Endothelial cell of umbilical vein (primary cell): ENCODE data around the gene PAPPA2. TPM values are rescaled to one million over a fixed set of nuclear protein-coding genes. Genes with fewer than 3 reads are reported as not detected.

Experiments
- BruUV-seq: library from RNA; stranded (reverse); fragments of 400-500 nt; replicated peaks from 2 replicates; lab custom pipeline; 2021; lab: Mats Ljungman, UMichigan
- CTCF ChIA-PET: fragments of 300-600, 350-600 bp; sonication (Branson Sonifier 250); formaldehyde crosslinking; loops from one replicate; lab custom pipeline; 2021; ENCODE audit warnings: antibody characterized with exemption, inconsistent platforms; lab: Charles Lee
- POLR2A ChIA-PET: fragments of 300-600, 350-600 bp; sonication (Branson Sonifier 250); formaldehyde crosslinking; loops from one replicate; lab custom pipeline; 2021; ENCODE audit warnings: antibody characterized with exemption, inconsistent platforms; lab: Charles Lee
- DNase-seq: peaks from one replicate; pipeline ENCODE4 v3.0.0-alpha.2; 2011; ENCODE audit warnings: low read depth, low spot score
- FAIRE-seq: peaks from 2 replicates; lab custom pipeline; 2011; peaks lifted over from hg19 to GRCh38; lab: Jason Lieb, UNC
- H2AFZ ChIP-seq: 2 replicates; pipeline ENCODE4 v1.6.0; 2012; ENCODE audit warnings: low read depth, low read length, control low read depth, inconsistent platforms
- H3K27ac ChIP-seq: 2 replicates; pipeline ENCODE4 v1.5.1; 2011; ENCODE audit warnings: low read depth, mild to moderate bottlenecking, control low read depth, low read length, moderate library complexity; ENCODE audit not compliant: insufficient read depth
- H3K27me3 ChIP-seq, 2 experiments: 2 replicates each; pipeline versions ENCODE4 v1.6.0 to v1.6.1; 2011; ENCODE audit warnings: low read length in 2 of 2, mixed read lengths in 1 of 2; ENCODE audit not compliant: control insufficient read depth in 2 of 2, insufficient read depth in 2 of 2
- H3K36me3 ChIP-seq, 2 experiments: 2 replicates in 1 of 2; 3 replicates in 1 of 2; pipeline ENCODE4 v1.5.1; 2011; ENCODE audit warnings: low read length in 2 of 2, mild to moderate bottlenecking in 1 of 2, moderate library complexity in 1 of 2; ENCODE audit not compliant: control insufficient read depth in 2 of 2, insufficient read depth in 2 of 2; ENCODE audit errors: extremely low read depth in 1 of 2
- H3K4me1 ChIP-seq: 3 replicates; pipeline ENCODE4 v1.5.1; 2011; ENCODE audit warnings: mild to moderate bottlenecking, low read length; ENCODE audit not compliant: control insufficient read depth, insufficient read depth; ENCODE audit errors: extremely low read depth
- H3K4me2 ChIP-seq: 2 replicates; pipeline ENCODE4 v1.6.1; 2011; ENCODE audit warnings: low read length, control low read depth, mixed read lengths; ENCODE audit not compliant: insufficient read depth
- H3K4me3 ChIP-seq, 3 experiments: fragments of 200-600 bp in 1 of 3; sonication (generic), shearing (Covaris generic) in 1 of 3; replicated peaks in 1 of 3; 2 replicates each; pipeline ENCODE4 v1.5.1; 2011 to 2016; ENCODE audit warnings: control low read depth in 3 of 3, low read length in 3 of 3, mild to moderate bottlenecking in 2 of 3, inconsistent platforms in 1 of 3, low read depth in 1 of 3, moderate library complexity in 1 of 3; ENCODE audit not compliant: insufficient read depth in 1 of 3
- H3K79me2 ChIP-seq: 2 replicates; pipeline ENCODE4 v1.6.0; 2012; ENCODE audit warnings: low read length, inconsistent platforms; ENCODE audit not compliant: control insufficient read depth, insufficient read depth
- H3K9ac ChIP-seq: replicated peaks from 2 replicates; pipeline ENCODE3; 2011; ENCODE audit warnings: low read length, control low read depth; ENCODE audit not compliant: insufficient read depth; ENCODE audit errors: extremely low read depth
- H3K9me1 ChIP-seq: replicated peaks from 3 replicates; pipeline ENCODE4 v1.6.0; 2011; ENCODE audit warnings: mild to moderate bottlenecking, low read length; ENCODE audit not compliant: control insufficient read depth, insufficient read depth; ENCODE audit errors: extremely low read depth
- H3K9me3 ChIP-seq: replicated peaks from 2 replicates; pipeline ENCODE4 v1.5.1; 2012; ENCODE audit warnings: low read length, inconsistent platforms; ENCODE audit not compliant: control insufficient read depth, insufficient read depth
- H4K20me1 ChIP-seq: replicated peaks from 2 replicates; pipeline ENCODE3; 2011; ENCODE audit warnings: mild to moderate bottlenecking, low read length; ENCODE audit not compliant: control insufficient read depth, insufficient read depth; ENCODE audit errors: extremely low read depth
- EZH2 ChIP-seq: IDR thresholded peaks from 2 replicates; pipeline ENCODE4 v1.6.1; 2012; ENCODE audit warnings: borderline replicate concordance, low read depth, mild to moderate bottlenecking, moderate library complexity, low read length, inconsistent platforms; ENCODE audit not compliant: severe bottlenecking
- FOS ChIP-seq: IDR thresholded peaks from 2 replicates; pipeline ENCODE4 v1.6.1; 2011; ENCODE audit warnings: mild to moderate bottlenecking, low read length, moderate library complexity, borderline replicate concordance; ENCODE audit not compliant: insufficient read depth
- GATA2 ChIP-seq: IDR thresholded peaks from 2 replicates; pipeline ENCODE4 v1.7.0; 2011; ENCODE audit warnings: low read depth, mild to moderate bottlenecking, moderate library complexity, mixed read lengths, low read length; ENCODE audit not compliant: insufficient read length, insufficient read depth
- JUN ChIP-seq: IDR thresholded peaks from 2 replicates; pipeline ENCODE4 v1.6.1; 2011; ENCODE audit warnings: borderline replicate concordance, low read depth; ENCODE audit not compliant: insufficient read length, insufficient read depth
- MAX ChIP-seq: IDR thresholded peaks from 2 replicates; pipeline ENCODE4 v1.6.1; 2011; ENCODE audit not compliant: insufficient read depth, insufficient read length
- MYC ChIP-seq: IDR thresholded peaks from one replicate; pipeline ENCODE4 v1.6.1; 2011; ENCODE audit warnings: mild to moderate bottlenecking, low read depth, low read length
- POLR2A ChIP-seq: IDR thresholded peaks from 2 replicates; pipeline ENCODE4 v1.6.1; 2012; ENCODE audit warnings: low read depth, mild to moderate bottlenecking, control low read depth, low read length
- POLR2AphosphoS5 ChIP-seq: IDR thresholded peaks from 2 replicates; pipeline ENCODE4 v1.6.1; 2012; ENCODE audit warnings: low read depth, mild to moderate bottlenecking, control low read depth, low read length, moderate library complexity; ENCODE audit not compliant: insufficient read depth
- dilution Hi-C: fragments of 300-500 bp; cut with MboI; formaldehyde crosslinking; loops from one replicate; pipeline ENCODE4 v1.15.0; 2019; ENCODE audit warnings: low sequenced_read_pairs; ENCODE audit not compliant: extremely low pct_ligation_motif_present
- intact Hi-C: fragments of 100-400 bp; cut with micrococcal nuclease; formaldehyde crosslinking; loops from one replicate; pipeline ENCODE4 v1.10.0; 2022
- polyA plus RNA-seq, 4 experiments: library from polyadenylated mRNA; depleted of rRNA in 3 of 4; stranded (reverse) in 3 of 4; unstranded in 1 of 4; fragments of >200 nt; gene quantifications; 2 replicates each; pipeline versions ENCODE4 v1.2.1 to v1.2.3, GENCODE V29; 2011 to 2012; ENCODE audit warnings: missing spikeins in 1 of 4
- total RNA-seq: library from RNA; stranded (reverse); gene quantifications from 2 replicates; pipeline ENCODE4 v1.2.3, GENCODE V29; 2021
- TF ChIP-seq, protein P1 (sequence below), 2 donors: IDR thresholded peaks; 1 replicate in 1 of 2; 2 replicates in 1 of 2; pipeline ENCODE4 v1.5.1; 2011; ENCODE audit warnings: low read length in 2 of 2, mild to moderate bottlenecking in 2 of 2, moderate library complexity in 2 of 2, control low read depth in 1 of 2, inconsistent platforms in 1 of 2, low read depth in 1 of 2; ENCODE audit not compliant: insufficient read depth in 1 of 2; ENCODE audit errors: extremely low read depth in 1 of 2

Gene PAPPA2
- total and polyA plus RNA-seq, 2 donors (not counting 3 experiments of a cell fraction or from before 2014, with no cell fraction given) = not detected

DNA sequence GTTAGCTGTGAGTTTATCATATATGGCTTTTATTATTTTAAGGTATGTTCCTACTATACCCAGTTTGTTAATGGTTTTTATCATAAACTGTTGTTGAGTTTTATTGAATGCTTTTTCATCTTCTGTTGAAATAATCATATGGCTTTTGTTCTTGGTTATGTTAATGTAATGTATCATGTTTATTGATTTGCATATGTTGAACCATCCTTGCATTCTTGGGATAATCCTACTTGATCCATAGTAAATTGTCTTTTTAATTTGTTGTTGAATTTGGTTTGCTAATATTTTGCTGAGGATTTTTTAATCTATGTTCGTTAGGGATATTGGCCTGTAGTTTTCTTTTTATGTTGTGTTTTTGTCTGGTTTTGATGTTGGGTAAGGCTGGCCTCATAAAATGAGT lies 185.6 kb downstream of the PAPPA2 start:
- Histone ChIP-seq H3K36me3 (no peaks in the 10 kb centered on the region), H4K20me1 (no peaks in the 10 kb centered on the region), H3K4me3 (no peak overlapping the region), H3K4me2 (no peak overlapping the region), H3K27me3 (no peaks in the 10 kb centered on the region), H3K4me1 (no peaks in the 10 kb centered on the region), H3K27ac (no peak overlapping the region), H3K9me3 (peaks cover 2% of the 10 kb centered on the region), H3K9me1 (no peaks in the 10 kb centered on the region), H3K79me2 (no peaks in the 10 kb centered on the region), H3K9ac (no peak overlapping the region), H2AFZ (no peak overlapping the region)
- dilution Hi-C loops = no loop called here
- FAIRE-seq = no peak
- TF ChIP-seq MAX = no peak
- no peak for TF ChIP-seq GATA2
- no peak for TF ChIP-seq FOS
- TF ChIP-seq EZH2 = no peak
- TF ChIP-seq MYC = no peak
- TF ChIP-seq, protein P1, sequence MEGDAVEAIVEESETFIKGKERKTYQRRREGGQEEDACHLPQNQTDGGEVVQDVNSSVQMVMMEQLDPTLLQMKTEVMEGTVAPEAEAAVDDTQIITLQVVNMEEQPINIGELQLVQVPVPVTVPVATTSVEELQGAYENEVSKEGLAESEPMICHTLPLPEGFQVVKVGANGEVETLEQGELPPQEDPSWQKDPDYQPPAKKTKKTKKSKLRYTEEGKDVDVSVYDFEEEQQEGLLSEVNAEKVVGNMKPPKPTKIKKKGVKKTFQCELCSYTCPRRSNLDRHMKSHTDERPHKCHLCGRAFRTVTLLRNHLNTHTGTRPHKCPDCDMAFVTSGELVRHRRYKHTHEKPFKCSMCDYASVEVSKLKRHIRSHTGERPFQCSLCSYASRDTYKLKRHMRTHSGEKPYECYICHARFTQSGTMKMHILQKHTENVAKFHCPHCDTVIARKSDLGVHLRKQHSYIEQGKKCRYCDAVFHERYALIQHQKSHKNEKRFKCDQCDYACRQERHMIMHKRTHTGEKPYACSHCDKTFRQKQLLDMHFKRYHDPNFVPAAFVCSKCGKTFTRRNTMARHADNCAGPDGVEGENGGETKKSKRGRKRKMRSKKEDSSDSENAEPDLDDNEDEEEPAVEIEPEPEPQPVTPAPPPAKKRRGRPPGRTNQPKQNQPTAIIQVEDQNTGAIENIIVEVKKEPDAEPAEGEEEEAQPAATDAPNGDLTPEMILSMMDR (IDR thresholded peaks at IDR 0.05; ENCODE audit: extremely low read depth in 1 of 2, insufficient read depth in 1 of 2, low read depth in 1 of 2, low read length in 2 of 2) = no peak
- TF ChIP-seq JUN = no peak
- TF ChIP-seq POLR2A = no peak
- no peak for TF ChIP-seq POLR2AphosphoS5
- POLR2A ChIA-PET = no interaction called here
- BruUV-seq = no TSS peak
- intact Hi-C loops = no loop called here
- CTCF ChIA-PET = no interaction called here
- no peak for DNase-seq
